ENCODE results near the gene LCE2B.

DNA sequence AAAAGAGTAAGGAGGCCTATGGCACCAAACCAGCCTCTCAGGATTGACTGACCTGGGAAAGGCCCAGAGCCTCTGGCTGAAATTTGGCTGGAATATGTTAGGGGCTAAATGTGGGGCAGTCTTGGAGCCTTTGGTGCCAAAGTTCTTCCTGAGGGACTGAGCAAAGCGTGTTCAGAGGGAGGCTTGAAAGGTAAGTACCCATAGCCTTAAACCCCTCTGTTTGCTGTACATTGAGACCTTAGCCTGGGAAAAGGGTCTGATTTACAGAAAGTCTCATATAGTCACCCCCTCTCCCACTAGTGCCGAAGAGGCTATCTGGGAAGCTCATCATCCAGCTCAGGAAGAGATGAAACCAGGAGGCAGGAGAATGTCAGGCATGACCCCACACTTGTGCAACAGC lies 21.9 kb downstream of the LCE2B start, which contains the start of gene LCE4A:
- TF ChIP-seq SP1 (IDR thresholded peaks at IDR 0.05) (no peak), ARNT (IDR thresholded peaks at IDR 0.05) (no peak), SUZ12 (IDR thresholded peaks at IDR 0.05) (no peak)
